Measurements from ENCODE around the gene DDIT4. TPM values are rescaled to one million over a fixed set of nuclear protein-coding genes. Genes with fewer than 3 reads are reported as not detected.
A peak's percentile ranks its signal among the peaks of the same experiment; 100 is the strongest.
"Not testable (repeated sequence)": the region's sequence is repeated elsewhere in the genome, so short reads cannot be mapped to it uniquely, and the experiment has no call there.

DDIT4 gene
- polyA plus RNA-seq, 4 donors: 45.1 to 88.8 (median 49.4) TPM

GRCh38 chr10:72265990-72266865 lies 7.5 kb upstream of the DDIT4 start:
- no peak for DNase-seq (ENCODE audit: low read depth in 4 of 4, low spot score in 3 of 4)

DNA sequence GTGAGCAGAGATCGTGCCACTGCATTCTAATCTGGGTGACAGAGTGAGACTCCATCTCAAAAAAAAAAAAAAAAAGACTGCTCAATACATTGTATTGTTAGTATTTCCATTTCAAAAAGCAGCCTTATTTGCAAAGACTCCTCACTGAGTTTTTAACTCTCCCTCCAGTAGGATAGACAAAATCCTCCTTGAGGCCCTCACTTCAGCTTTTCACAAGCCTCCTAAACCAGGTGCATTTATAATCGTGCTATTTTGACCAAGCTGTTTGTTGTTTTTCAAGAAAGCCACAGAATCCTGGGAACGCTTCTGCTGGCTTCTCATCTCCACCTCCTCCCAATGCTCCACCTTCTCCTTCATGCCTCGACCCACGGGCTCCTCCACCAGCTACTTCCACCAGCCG lies 6.3 kb upstream of the DDIT4 start:
- DNase-seq (ENCODE audit: low read depth in 4 of 4, low spot score in 3 of 4): no peak

- DNase-seq (ENCODE audit: low read depth in 4 of 4, low spot score in 3 of 4): no peak
These were observed 5.8 kb upstream of the DDIT4 start for GRCh38 chr10:72267819-72268399.

DNA sequence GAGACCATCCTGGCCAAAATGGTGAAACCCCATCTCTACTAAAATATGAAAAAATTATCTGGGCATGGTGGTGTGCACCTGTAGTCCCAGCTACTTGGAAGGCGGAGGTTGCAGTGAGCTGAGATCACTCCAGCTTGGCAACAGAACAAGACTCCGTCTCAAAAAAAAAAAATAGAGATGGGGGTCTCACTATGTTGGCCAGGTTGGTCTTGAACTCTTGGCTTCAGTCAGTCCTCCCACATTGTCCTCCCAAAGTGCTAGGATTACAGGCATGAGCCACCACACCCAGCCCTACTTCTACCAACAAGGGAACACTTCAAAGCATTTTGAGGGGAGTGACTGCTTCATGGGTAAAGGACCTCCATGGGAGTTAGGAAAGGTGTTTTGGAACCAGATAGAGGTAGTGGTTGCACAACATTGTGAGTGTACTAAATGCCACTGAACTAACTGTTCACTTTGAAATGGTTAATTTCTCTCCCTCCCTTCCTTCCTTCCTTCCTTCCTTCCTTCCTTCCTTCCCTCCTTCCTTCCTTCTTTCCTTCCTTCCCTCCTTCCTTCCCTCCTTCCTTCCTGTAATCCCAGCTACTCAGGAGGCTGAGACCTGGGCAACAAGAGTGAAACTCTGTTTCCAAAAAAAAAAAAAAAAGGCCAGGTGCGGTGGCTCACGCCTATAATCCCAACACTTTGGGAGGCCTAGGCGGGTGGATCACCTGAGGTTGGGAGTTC lies 5.1 kb upstream of the DDIT4 start:
- not testable (repeated sequence) for DNase-seq (ENCODE audit: low read depth in 4 of 4, low spot score in 3 of 4)

DNA sequence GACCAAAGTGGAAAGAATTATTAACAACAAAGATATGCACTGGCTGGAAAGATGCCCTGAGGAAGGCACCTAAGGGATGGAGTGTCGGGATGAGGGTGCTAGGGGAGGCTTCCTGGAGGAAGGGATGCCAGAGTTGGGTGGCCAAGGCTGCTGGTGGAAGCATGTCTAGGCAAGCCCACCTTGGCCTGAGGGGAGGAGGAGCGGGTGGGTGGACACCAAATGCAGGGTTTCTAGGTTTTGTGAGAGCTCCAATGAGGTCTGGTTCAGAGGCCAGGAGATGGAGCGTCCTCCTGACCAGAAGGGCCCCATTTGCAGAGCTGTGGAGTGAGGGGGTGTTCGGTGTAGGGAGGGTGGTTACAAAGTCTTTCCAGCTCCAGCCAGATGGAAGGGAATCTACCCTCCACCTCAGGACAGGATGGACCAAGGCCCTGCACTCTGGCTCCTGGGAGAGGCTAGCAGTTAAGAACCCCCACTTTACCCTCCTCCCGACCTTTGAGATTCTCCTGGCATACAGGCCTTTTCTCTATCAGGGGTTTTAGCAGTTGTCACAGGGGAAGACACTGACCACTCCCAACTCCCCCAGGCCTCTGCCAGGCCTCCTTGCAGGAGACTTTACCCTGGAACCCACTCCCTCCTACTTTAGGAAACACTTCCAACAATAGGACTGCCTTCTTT lies 3.0 kb upstream of the DDIT4 start:
- no peak for DNase-seq (ENCODE audit: low read depth in 4 of 4, low spot score in 3 of 4)

DNA sequence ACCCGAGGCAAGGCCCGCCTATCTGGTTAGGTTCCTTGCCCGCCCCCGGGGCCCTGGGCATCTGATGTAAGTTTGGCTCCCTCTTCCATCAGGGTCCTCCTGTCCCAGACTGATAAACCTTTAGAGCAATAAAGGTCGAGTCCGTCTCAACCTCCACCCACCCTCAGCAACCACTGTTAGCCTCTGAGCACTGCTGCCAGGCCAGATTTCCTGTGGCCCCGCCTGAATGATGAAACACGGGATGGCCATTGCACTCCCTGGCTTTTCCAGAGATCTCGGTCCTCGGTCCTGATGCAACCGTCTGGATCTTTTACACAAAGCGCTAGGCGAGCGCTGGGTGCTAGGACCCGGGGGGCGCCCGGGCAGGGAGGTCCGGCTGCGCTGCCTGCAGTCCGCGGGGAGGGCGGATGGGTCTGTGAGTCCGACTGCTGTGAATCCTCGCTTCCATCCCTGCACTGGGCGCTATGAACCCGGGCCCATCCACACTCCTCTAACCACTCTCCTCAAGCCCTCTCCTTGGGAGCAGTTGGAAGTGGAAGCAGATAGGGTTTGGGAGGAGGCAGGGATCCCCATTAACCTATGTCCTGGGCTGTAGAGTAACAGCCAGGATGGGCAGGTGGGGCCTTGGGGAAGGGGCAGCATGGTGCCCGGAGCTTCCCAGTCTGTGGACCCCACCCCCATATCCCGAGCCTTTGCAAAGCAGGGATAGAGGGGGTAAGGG lies 875 bp upstream of the DDIT4 start:
- DNase-seq (ENCODE audit: low read depth in 4 of 4, low spot score in 3 of 4): peak in 1 of 4 donors; percentile 77

- DNase-seq (ENCODE audit: low read depth in 4 of 4, low spot score in 3 of 4): no peak
These were observed 547 bp downstream of the DDIT4 start for GRCh38 chr10:72274213-72274729.

GRCh38 chr10:72274730-72275350 lies 1.1 kb downstream of the DDIT4 start:
- no peak for DNase-seq (ENCODE audit: low read depth in 4 of 4, low spot score in 3 of 4)

DNA sequence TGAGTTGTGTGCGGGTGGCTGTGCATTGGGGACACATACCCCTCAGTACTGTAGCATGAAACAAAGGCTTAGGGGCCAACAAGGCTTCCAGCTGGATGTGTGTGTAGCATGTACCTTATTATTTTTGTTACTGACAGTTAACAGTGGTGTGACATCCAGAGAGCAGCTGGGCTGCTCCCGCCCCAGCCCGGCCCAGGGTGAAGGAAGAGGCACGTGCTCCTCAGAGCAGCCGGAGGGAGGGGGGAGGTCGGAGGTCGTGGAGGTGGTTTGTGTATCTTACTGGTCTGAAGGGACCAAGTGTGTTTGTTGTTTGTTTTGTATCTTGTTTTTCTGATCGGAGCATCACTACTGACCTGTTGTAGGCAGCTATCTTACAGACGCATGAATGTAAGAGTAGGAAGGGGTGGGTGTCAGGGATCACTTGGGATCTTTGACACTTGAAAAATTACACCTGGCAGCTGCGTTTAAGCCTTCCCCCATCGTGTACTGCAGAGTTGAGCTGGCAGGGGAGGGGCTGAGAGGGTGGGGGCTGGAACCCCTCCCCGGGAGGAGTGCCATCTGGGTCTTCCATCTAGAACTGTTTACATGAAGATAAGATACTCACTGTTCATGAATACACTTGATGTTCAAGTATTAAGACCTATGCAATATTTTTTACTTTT lies 1.8 kb downstream of the DDIT4 start:
- no peak for DNase-seq (ENCODE audit: low read depth in 4 of 4, low spot score in 3 of 4)

GRCh38 chr10:72276013-72276387 lies 2.3 kb downstream of the DDIT4 start:
- no peak for DNase-seq (ENCODE audit: low read depth in 4 of 4, low spot score in 3 of 4)

- DNase-seq (ENCODE audit: low read depth in 4 of 4, low spot score in 3 of 4): no peak
These were observed 3.0 kb downstream of the DDIT4 start for GRCh38 chr10:72276421-72277339.

- DNase-seq (ENCODE audit: low read depth in 4 of 4, low spot score in 3 of 4): no peak
These were observed 3.7 kb downstream of the DDIT4 start for GRCh38 chr10:72277340-72277995.

DNA sequence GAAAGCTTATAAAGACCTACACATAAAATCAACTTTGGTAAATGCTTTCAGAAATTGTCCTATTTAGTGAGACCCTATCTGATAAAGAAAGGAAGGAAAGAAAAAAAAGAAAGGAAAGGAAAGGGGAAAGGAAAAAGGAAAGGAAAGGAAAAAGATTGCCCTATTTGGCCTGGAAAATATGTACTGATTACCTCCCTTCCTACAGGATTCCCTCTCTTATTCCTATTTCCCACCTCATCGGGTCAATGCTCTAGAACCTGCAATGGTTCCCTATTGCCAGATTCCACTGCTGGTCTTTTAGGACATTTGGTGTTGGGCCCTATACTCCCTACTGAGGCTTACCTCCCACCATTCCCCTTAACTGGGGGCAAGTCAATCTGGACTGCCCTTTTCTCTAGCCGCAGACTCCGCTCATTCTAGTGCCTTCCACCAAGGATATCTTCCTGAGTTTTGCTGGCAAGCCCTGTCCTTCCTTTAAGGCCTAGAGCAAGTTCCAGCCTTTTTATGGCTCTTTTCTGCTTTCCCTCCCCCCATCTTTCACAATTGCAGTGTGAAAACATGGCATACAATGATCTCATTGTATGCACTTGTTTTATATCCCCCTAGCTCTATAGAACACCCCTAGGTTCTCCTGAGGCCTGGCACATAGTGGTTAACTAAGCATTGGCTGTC lies 4.4 kb downstream of the DDIT4 start:
- DNase-seq (ENCODE audit: low read depth in 4 of 4, low spot score in 3 of 4): no peak

- DNase-seq (ENCODE audit: low read depth in 4 of 4, low spot score in 3 of 4): no peak
These were observed 5.1 kb downstream of the DDIT4 start for GRCh38 chr10:72278668-72279393.

- not testable (repeated sequence) for DNase-seq (ENCODE audit: low read depth in 4 of 4, low spot score in 3 of 4)
These were observed 5.9 kb downstream of the DDIT4 start for GRCh38 chr10:72279587-72279986.

- DNase-seq (ENCODE audit: low read depth in 4 of 4, low spot score in 3 of 4): no peak
These were observed 9.4 kb downstream of the DDIT4 start for GRCh38 chr10:72283131-72283530.

Measured in right renal pelvis (tissue), 4 donors.